H1 (cell line): ENCODE measurements around the gene C10orf95.

Experiments
- CBX5 ChIP-seq: fragments of 300-800, 300-1000 bp; sonication (generic); IDR thresholded peaks from 2 replicates; pipeline ENCODE4 v1.7.1; 2016; ENCODE audit warnings: antibody characterized with exemption, low read length, low read depth
- CBX8 ChIP-seq: fragments of 300-800, 300-1000 bp; sonication (generic); IDR thresholded peaks from 2 replicates; pipeline ENCODE4 v1.7.1; 2016; ENCODE audit warnings: low read depth, low read length, borderline replicate concordance
- EGR1 ChIP-seq: IDR thresholded peaks from 2 replicates; pipeline ENCODE4 v1.6.1; 2011; ENCODE audit warnings: low read depth, low read length, borderline replicate concordance
- EP300 ChIP-seq, 2 experiments: IDR thresholded peaks; 1 replicate in 1 of 2; 2 replicates in 1 of 2; pipeline ENCODE4 v1.6.1; 2011 to 2012; ENCODE audit warnings: low read depth in 2 of 2, low read length in 2 of 2, mild to moderate bottlenecking in 2 of 2, borderline replicate concordance in 1 of 2, inconsistent platforms in 1 of 2, moderate library complexity in 1 of 2
- HDAC6 ChIP-seq: IDR thresholded peaks from one replicate; pipeline ENCODE4 v1.7.1; 2012; ENCODE audit warnings: low read depth, mild to moderate bottlenecking, inconsistent platforms, low read length, moderate library complexity
- POLR2A ChIP-seq, 2 experiments: IDR thresholded peaks; 1 replicate in 1 of 2; 2 replicates in 1 of 2; pipeline ENCODE4 v1.6.1; 2011; ENCODE audit warnings: low read depth in 2 of 2, low read length in 2 of 2, mild to moderate bottlenecking in 2 of 2; ENCODE audit errors: control extremely low read depth in 1 of 2
- POLR2AphosphoS5 ChIP-seq: IDR thresholded peaks from 2 replicates; pipeline ENCODE4 v1.6.1; 2011; ENCODE audit warnings: low read depth, low read length
- POU5F1 ChIP-seq: IDR thresholded peaks from 2 replicates; pipeline ENCODE4 v1.6.1; 2011; ENCODE audit warnings: low read depth, mild to moderate bottlenecking, low read length, moderate library complexity
- SP2 ChIP-seq: IDR thresholded peaks from 2 replicates; pipeline ENCODE4 v1.6.1; 2012; ENCODE audit warnings: mild to moderate bottlenecking, low read length, inconsistent platforms
- TAF1 ChIP-seq: IDR thresholded peaks from 2 replicates; pipeline ENCODE4 v1.6.1; 2011; ENCODE audit warnings: mild to moderate bottlenecking, low read depth, low read length
- YY1 ChIP-seq: IDR thresholded peaks from 2 replicates; pipeline ENCODE4 v1.6.1; 2011; ENCODE audit warnings: low read depth, mild to moderate bottlenecking, low read length
- TF ChIP-seq, protein P1 (sequence below): IDR thresholded peaks from 2 replicates; pipeline ENCODE4 v1.6.1; 2012; ENCODE audit warnings: inconsistent platforms
- TF ChIP-seq, protein P2 (sequence below), 3 experiments: IDR thresholded peaks; 1 replicate in 2 of 3; 2 replicates in 1 of 3; pipeline versions ENCODE4 v1.5.1 to v1.6.1; 2011; ENCODE audit warnings: low read length in 3 of 3, mild to moderate bottlenecking in 3 of 3, inconsistent platforms in 2 of 3, low read depth in 1 of 3, moderate library complexity in 1 of 3; ENCODE audit not compliant: insufficient read depth in 1 of 3; ENCODE audit errors: control extremely low read depth in 1 of 3

DNA sequence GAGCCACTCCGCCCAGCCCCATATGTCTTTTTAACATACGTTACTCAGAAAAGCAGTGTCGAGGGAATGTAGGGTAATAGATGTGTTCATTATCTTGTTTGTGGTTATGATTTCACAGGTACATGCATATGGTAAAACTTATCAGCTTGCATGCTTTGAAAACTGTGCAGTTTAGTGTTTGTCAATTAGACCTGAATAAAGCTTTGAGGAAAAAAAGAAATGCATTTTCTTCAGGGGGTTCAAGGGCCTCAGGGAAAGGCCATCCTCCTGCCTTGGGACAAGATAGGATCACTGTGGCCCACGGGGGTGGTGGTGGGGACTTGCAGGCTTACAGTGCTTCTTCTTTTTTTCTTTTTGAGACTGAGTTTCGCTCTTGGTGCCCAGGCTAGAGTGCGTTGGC, 16.0 kb upstream of the C10orf95 start:
- no peak for TF ChIP-seq POLR2A (IDR thresholded peaks at IDR 0.05; ENCODE audit: control extremely low read depth in 1 of 2, low read depth in 2 of 2, low read length in 2 of 2)
- TF ChIP-seq CBX8 = no peak
- no peak for TF ChIP-seq CBX5
- TF ChIP-seq HDAC6 = no peak
- TF ChIP-seq, protein P1, sequence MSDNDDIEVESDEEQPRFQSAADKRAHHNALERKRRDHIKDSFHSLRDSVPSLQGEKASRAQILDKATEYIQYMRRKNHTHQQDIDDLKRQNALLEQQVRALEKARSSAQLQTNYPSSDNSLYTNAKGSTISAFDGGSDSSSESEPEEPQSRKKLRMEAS = no peak
- no peak for TF ChIP-seq YY1
- no peak for TF ChIP-seq EGR1
- TF ChIP-seq, protein P2, sequence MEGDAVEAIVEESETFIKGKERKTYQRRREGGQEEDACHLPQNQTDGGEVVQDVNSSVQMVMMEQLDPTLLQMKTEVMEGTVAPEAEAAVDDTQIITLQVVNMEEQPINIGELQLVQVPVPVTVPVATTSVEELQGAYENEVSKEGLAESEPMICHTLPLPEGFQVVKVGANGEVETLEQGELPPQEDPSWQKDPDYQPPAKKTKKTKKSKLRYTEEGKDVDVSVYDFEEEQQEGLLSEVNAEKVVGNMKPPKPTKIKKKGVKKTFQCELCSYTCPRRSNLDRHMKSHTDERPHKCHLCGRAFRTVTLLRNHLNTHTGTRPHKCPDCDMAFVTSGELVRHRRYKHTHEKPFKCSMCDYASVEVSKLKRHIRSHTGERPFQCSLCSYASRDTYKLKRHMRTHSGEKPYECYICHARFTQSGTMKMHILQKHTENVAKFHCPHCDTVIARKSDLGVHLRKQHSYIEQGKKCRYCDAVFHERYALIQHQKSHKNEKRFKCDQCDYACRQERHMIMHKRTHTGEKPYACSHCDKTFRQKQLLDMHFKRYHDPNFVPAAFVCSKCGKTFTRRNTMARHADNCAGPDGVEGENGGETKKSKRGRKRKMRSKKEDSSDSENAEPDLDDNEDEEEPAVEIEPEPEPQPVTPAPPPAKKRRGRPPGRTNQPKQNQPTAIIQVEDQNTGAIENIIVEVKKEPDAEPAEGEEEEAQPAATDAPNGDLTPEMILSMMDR (IDR thresholded peaks at IDR 0.05; ENCODE audit: control extremely low read depth in 1 of 3, insufficient read depth in 1 of 3, low read depth in 1 of 3, low read length in 3 of 3) = no peak
- TF ChIP-seq SP2 = no peak
- TF ChIP-seq POU5F1 = no peak
- TF ChIP-seq POLR2AphosphoS5 = no peak
- TF ChIP-seq TAF1 = no peak
- no peak for TF ChIP-seq EP300 (IDR thresholded peaks at IDR 0.05; ENCODE audit: borderline replicate concordance in 1 of 2, low read depth in 2 of 2, low read length in 2 of 2)
